Esophagus muscularis mucosa (tissue), 4 donors: ENCODE results near the gene DAAM2. TPM values are rescaled to one million over a fixed set of nuclear protein-coding genes. Genes with fewer than 3 reads are reported as not detected.
A peak's percentile ranks its signal among the peaks of the same experiment; 100 is the strongest.

ENCODE experiments used
- DNase-seq: peaks from one replicate; pipeline ENCODE4 v3.0.0-alpha.2; 2017; ENCODE audit errors: extremely low spot score
- H3K27ac ChIP-seq, 4 donors: fragments of 200-600 bp; sonication (generic); replicated peaks in 1 of 4; 1 replicate in 3 of 4; 2 replicates in 1 of 4; pipeline ENCODE4 v1.5.1; 2016 to 2019; ENCODE audit warnings: mild to moderate bottlenecking in 1 of 4
- H3K27me3 ChIP-seq, 4 donors: fragments of 200-600 bp; sonication (generic); one replicate each; pipeline versions ENCODE4 v1.5.1 to v1.6.0; 2016 to 2019
- H3K36me3 ChIP-seq, 4 donors: fragments of 200-600 bp; sonication (generic); one replicate each; pipeline ENCODE4 v1.5.1; 2016 to 2019
- H3K4me1 ChIP-seq, 4 donors: fragments of 200-600 bp; sonication (generic); one replicate each; pipeline ENCODE4 v1.5.1; 2016 to 2019
- H3K4me3 ChIP-seq, 4 donors: fragments of 200-600 bp; sonication (generic); 1 replicate in 2 of 4; 2 replicates in 2 of 4; pipeline ENCODE4 v1.5.1; 2016 to 2019; ENCODE audit warnings: mild to moderate bottlenecking in 4 of 4, moderate library complexity in 1 of 4
- H3K9me3 ChIP-seq, 4 donors: fragments of 200-600 bp; sonication (generic); 1 replicate in 3 of 4; 2 replicates in 1 of 4; pipeline ENCODE4 v1.5.1; 2016 to 2019
- EP300 ChIP-seq: sonication (generic); formaldehyde crosslinking; IDR thresholded peaks from one replicate; pipeline ENCODE4 v1.6.1; 2017; ENCODE audit warnings: antibody characterized with exemption
- POLR2A ChIP-seq: fragments of 450-650 bp; IDR thresholded peaks from one replicate; pipeline ENCODE4 v1.6.1; 2017; ENCODE audit warnings: antibody characterized with exemption, moderate library complexity, mild to moderate bottlenecking, low read depth
- POLR2AphosphoS5 ChIP-seq, 2 donors: sonication (generic); formaldehyde crosslinking; IDR thresholded peaks; one replicate each; pipeline ENCODE4 v1.6.1; 2017; ENCODE audit warnings: antibody characterized with exemption in 2 of 2
- WGBS: methylation state at CpG from one replicate; pipeline ENCODE4 v1.1.5; 2018; 5-methylcytosine and 5-hydroxymethylcytosine counted together
- intact Hi-C: fragments of 100-400 bp; cut with DNase I; formaldehyde crosslinking; loops from one replicate; pipeline ENCODE4 v1.15.1; 2023
- total RNA-seq, 4 donors: library from RNA; depleted of rRNA; stranded (reverse); fragments of >200 nt; gene quantifications; one replicate each; pipeline versions ENCODE4 v1.1.0 to v1.2.1, GENCODE V29; 2016
- TF ChIP-seq, protein P1 (sequence below), 3 experiments: fragments of 200-600 bp in 2 of 3; fragments of 450-650 bp in 1 of 3; sonication (generic) in 2 of 3; IDR thresholded peaks; one replicate each; pipeline ENCODE4 v1.5.1; 2017 to 2019; ENCODE audit warnings: antibody characterized with exemption in 3 of 3, mild to moderate bottlenecking in 2 of 3, moderate library complexity in 1 of 3

Gene DAAM2
- total RNA-seq, 4 donors from 2014 or later: 221 to 446 (median 392) TPM

GRCh38 chr6:39778581-39779255 is 13.5 kb upstream of the DAAM2 start:
- no peak for DNase-seq
- Histone ChIP-seq H3K4me3 (no peak overlapping the region), H3K36me3 (no peaks in the 10 kb centered on the region), H3K27ac (peak overlapping the region; percentile 62 to 74 (median 64)), H3K9me3 (no peaks in the 10 kb centered on the region), H3K27me3 (no peaks in the 10 kb centered on the region), H3K4me1 (peaks cover 11 to 42% (median 38%) of the 10 kb centered on the region in 4 donors)
- intact Hi-C loops: no loop called here
- 31% methylated on average over 2 of the region's 2 CpGs for WGBS
- TF ChIP-seq, protein P1, sequence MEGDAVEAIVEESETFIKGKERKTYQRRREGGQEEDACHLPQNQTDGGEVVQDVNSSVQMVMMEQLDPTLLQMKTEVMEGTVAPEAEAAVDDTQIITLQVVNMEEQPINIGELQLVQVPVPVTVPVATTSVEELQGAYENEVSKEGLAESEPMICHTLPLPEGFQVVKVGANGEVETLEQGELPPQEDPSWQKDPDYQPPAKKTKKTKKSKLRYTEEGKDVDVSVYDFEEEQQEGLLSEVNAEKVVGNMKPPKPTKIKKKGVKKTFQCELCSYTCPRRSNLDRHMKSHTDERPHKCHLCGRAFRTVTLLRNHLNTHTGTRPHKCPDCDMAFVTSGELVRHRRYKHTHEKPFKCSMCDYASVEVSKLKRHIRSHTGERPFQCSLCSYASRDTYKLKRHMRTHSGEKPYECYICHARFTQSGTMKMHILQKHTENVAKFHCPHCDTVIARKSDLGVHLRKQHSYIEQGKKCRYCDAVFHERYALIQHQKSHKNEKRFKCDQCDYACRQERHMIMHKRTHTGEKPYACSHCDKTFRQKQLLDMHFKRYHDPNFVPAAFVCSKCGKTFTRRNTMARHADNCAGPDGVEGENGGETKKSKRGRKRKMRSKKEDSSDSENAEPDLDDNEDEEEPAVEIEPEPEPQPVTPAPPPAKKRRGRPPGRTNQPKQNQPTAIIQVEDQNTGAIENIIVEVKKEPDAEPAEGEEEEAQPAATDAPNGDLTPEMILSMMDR (IDR thresholded peaks at IDR 0.05): no peak
- TF ChIP-seq POLR2AphosphoS5 (IDR thresholded peaks at IDR 0.05): no peak
- TF ChIP-seq POLR2A: no peak
- TF ChIP-seq EP300: no peak

GRCh38 chr6:39785281-39785680 is 6.9 kb upstream of the DAAM2 start:
- Histone ChIP-seq H3K27ac (peak overlapping the region in 1 of 4 donors; percentile 18), H3K4me1 (peaks cover 0 to 16% (median 8%) of the 10 kb centered on the region in 4 donors), H3K4me3 (no peak overlapping the region), H3K27me3 (no peaks in the 10 kb centered on the region), H3K36me3 (no peaks in the 10 kb centered on the region), H3K9me3 (no peaks in the 10 kb centered on the region)
- DNase-seq: peak; percentile 37
- WGBS: 45% methylated on average over 2 of the region's 2 CpGs
- intact Hi-C loops: no loop called here
- TF ChIP-seq, protein P1 (IDR thresholded peaks at IDR 0.05): no peak
- TF ChIP-seq EP300: no peak
- TF ChIP-seq POLR2AphosphoS5 (IDR thresholded peaks at IDR 0.05): no peak
- TF ChIP-seq POLR2A: no peak

DNA sequence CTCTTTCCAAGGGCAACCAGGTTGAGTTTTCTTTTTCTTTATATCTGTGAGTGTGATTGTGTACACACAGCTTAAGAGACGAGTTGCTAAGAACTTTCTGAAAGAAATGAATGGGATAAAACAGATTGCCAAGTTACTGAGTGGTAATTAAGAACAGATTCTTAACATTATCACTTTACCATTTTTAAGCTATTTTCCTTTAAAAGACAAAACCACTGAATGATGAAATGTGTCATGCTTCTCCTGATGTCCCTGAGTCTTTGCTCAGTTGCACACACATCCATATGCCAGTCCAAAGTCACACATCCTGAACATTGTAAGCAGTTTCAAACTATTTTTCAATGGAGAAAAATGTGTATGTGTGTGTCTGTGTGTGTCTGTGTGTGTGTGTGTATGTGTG is 5.5 kb upstream of the DAAM2 start:
- Histone ChIP-seq H3K4me1 (peaks cover 1 to 29% (median 21%) of the 10 kb centered on the region in 4 donors), H3K27me3 (no peaks in the 10 kb centered on the region), H3K4me3 (no peak overlapping the region), H3K9me3 (no peaks in the 10 kb centered on the region), H3K27ac (peak overlapping the region in 1 of 4 donors; percentile 18), H3K36me3 (no peaks in the 10 kb centered on the region)
- 52% methylated on average over 1 of the region's 1 CpG for WGBS
- intact Hi-C loops: no loop called here
- no peak for DNase-seq
- TF ChIP-seq EP300: no peak
- TF ChIP-seq POLR2AphosphoS5 (IDR thresholded peaks at IDR 0.05): no peak
- no peak for TF ChIP-seq POLR2A
- TF ChIP-seq, protein P1 (IDR thresholded peaks at IDR 0.05): no peak

GRCh38 chr6:39787322-39787721 is 4.9 kb upstream of the DAAM2 start:
- H3K4me3 ChIP-seq: no peak overlapping the region
- H3K36me3 ChIP-seq: no peaks in the 10 kb centered on the region
- DNase-seq: peak; percentile 75
- WGBS: 87% methylated on average over 8 of the region's 8 CpGs
- H3K27ac ChIP-seq: no peak overlapping the region
- H3K27me3 ChIP-seq: no peaks in the 10 kb centered on the region
- H3K9me3 ChIP-seq: no peaks in the 10 kb centered on the region
- peaks cover 5 to 35% (median 26%) of the 10 kb centered on the region in 4 donors for H3K4me1 ChIP-seq
- intact Hi-C loops: no loop called here
- TF ChIP-seq, protein P1 (IDR thresholded peaks at IDR 0.05): no peak
- TF ChIP-seq POLR2A: no peak
- TF ChIP-seq EP300: no peak
- no peak for TF ChIP-seq POLR2AphosphoS5 (IDR thresholded peaks at IDR 0.05)
